Endothelial cell of umbilical vein (primary cell): ENCODE results near the gene CAPN15.

Source experiments
- CTCF ChIP-seq, 2 donors: IDR thresholded peaks; 1 replicate in 1 of 2; 2 replicates in 1 of 2; pipeline ENCODE4 v1.5.1; 2011; ENCODE audit warnings: low read length in 2 of 2, mild to moderate bottlenecking in 2 of 2, moderate library complexity in 2 of 2, control low read depth in 1 of 2, inconsistent platforms in 1 of 2, low read depth in 1 of 2; ENCODE audit not compliant: insufficient read depth in 1 of 2; ENCODE audit errors: extremely low read depth in 1 of 2
- EZH2 ChIP-seq: IDR thresholded peaks from 2 replicates; pipeline ENCODE4 v1.6.1; 2012; ENCODE audit warnings: borderline replicate concordance, low read depth, mild to moderate bottlenecking, moderate library complexity, low read length, inconsistent platforms; ENCODE audit not compliant: severe bottlenecking
- GATA2 ChIP-seq: IDR thresholded peaks from 2 replicates; pipeline ENCODE4 v1.7.0; 2011; ENCODE audit warnings: low read depth, mild to moderate bottlenecking, moderate library complexity, mixed read lengths, low read length; ENCODE audit not compliant: insufficient read length, insufficient read depth
- JUN ChIP-seq: IDR thresholded peaks from 2 replicates; pipeline ENCODE4 v1.6.1; 2011; ENCODE audit warnings: borderline replicate concordance, low read depth; ENCODE audit not compliant: insufficient read length, insufficient read depth
- MYC ChIP-seq: IDR thresholded peaks from one replicate; pipeline ENCODE4 v1.6.1; 2011; ENCODE audit warnings: mild to moderate bottlenecking, low read depth, low read length
- POLR2A ChIP-seq: IDR thresholded peaks from 2 replicates; pipeline ENCODE4 v1.6.1; 2012; ENCODE audit warnings: low read depth, mild to moderate bottlenecking, control low read depth, low read length
- POLR2AphosphoS5 ChIP-seq: IDR thresholded peaks from 2 replicates; pipeline ENCODE4 v1.6.1; 2012; ENCODE audit warnings: low read depth, mild to moderate bottlenecking, control low read depth, low read length, moderate library complexity; ENCODE audit not compliant: insufficient read depth
- TF ChIP-seq, protein P1 (sequence below): IDR thresholded peaks from 2 replicates; pipeline ENCODE4 v1.6.1; 2011; ENCODE audit not compliant: insufficient read depth, insufficient read length

DNA sequence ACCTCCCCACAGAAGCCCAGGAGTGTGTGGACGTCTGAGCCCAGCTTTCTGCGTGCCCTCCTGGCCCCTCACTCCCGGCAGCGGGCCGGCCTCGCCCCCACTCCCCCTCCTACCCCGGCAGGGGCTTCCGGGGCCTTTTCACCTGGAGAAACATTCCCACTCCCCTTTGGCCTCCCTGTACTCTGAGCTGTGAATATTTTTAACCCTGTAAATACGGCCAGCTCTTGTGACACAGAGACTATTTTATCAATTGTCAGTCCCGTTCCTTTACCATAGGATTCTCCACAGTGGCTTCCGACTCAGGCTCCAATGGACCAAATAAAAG is 26.7 kb downstream of the CAPN15 start:
- no peak for TF ChIP-seq CTCF (IDR thresholded peaks at IDR 0.05; ENCODE audit: extremely low read depth in 1 of 2, insufficient read depth in 1 of 2, low read depth in 1 of 2, low read length in 2 of 2)
- TF ChIP-seq GATA2 = no peak
- TF ChIP-seq, protein P1, sequence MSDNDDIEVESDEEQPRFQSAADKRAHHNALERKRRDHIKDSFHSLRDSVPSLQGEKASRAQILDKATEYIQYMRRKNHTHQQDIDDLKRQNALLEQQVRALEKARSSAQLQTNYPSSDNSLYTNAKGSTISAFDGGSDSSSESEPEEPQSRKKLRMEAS = no peak
- TF ChIP-seq POLR2AphosphoS5 = no peak
- no peak for TF ChIP-seq POLR2A
- TF ChIP-seq EZH2 = no peak
- TF ChIP-seq JUN = no peak
- TF ChIP-seq MYC = no peak
